HG02981 (cell line): ENCODE data around the gene CNNM4.

Source experiments
- ATAC-seq: cut with Tn5 transposase; IDR thresholded peaks from one replicate; pipeline ENCODE4 v1.9.1; 2021; ENCODE audit warnings: mild to moderate bottlenecking, moderate library complexity; ENCODE audit not compliant: unreplicated experiment

The CNNM4 gene

GRCh38 chr2:96760036-96760985, at the start of gene CNNM4:
Gene CNNM4 (plus strand): TSS chr2:96760902. CDS start chr2:96761000, 98 bp downstream.
- ATAC-seq: peak; percentile 82

- no peak for ATAC-seq
Measured at GRCh38 chr2:96710985-96711384, 49.7 kb upstream of the CNNM4 start.

GRCh38 chr2:96715658-96716057, 45.0 kb upstream of the CNNM4 start:
- ATAC-seq: no peak

DNA sequence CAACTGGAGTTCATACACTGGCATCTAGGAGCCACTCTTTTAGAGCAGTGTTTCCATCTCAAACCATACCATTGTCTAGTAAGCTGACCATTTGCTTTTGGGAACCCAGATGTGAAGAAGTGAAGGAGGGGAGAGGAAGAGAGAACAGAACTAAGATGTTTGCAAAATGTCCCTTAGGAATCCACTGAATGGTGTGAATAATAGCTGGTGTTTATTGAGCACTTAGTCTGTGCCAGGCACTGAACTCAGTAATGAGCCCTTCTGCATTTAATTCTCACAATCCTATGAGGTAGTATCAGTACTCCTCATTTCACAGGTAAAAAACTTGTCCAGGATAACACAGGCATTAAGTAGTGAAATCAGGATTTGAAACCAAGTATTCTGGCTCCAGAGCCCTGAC, 44.3 kb upstream of the CNNM4 start:
- ATAC-seq: no peak

DNA sequence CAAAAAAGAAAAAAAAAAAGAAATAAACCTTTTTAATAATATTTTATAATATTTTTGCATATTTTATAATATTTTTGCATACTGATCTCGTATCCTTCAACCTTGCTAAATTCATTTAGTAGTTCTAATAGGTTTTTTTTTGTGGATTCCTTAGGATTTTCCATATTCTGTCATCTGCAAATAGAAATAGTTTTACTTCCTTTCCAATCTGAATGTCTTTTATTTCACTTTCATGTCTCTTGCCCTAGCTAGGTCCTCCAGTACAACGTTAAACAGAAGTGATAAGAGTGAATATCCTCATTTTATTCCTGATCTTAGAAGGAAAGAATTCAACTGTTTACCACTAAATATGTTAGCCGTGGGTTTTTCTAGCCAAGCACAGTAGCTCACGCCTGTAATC, 34.6 kb upstream of the CNNM4 start:
- ATAC-seq: no peak

DNA sequence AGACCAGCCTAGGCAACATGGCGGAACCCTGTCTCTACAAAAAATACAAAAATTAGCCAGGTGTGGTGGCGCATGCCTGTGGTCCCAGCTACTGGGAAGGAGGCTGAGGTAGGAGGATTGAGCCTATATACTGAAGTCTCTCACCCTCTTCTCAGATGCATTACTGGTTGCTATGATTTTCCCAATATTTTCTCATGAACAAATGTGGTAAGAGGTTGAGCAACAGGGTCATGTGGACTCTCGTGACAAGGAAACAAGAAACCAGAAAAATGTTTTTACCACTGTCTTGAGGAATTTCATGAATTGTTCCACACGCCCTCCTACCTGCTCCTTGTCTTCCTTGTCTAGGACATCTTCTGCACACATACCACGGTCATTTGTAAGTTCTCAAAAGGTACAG, 33.3 kb upstream of the CNNM4 start:
- ATAC-seq: no peak

DNA sequence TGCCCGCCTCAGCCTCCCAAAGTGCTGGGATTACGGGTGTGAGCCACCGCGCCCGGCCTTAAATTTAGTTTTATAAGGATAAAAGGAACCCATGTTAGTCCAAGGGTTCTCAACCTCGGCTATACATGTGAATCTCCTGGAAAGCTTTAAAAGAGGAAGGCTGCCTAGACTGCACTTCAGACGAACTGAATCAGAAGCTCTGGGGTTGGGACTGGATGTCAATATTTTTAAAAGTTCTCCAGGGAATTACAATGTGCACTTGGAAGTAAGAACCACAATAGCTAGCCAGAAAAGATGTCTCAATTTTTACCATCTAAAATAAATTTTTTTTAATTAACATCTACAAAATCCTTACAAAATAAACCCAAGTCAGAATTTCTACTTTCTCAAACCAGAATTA, 31.0 kb upstream of the CNNM4 start:
- no peak for ATAC-seq

DNA sequence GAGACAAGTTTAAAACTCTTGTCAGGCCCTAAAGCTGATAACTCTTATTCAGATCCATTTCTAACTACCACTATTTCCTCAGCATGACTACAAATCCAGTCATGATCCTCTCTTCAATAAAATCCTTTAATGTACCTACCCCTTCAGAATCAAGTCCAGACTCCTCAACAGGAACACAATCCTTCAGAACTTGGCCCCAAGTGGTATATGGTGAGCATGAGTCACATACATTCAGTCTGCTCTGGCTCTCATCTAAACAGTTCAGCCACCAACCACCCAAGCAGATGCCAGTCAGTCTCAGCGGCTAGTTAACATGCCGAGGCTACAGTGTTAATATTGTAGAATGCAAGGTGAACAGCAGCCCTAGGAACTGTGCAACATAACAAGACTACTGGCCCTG, 30.5 kb upstream of the CNNM4 start:
- ATAC-seq: no peak

DNA sequence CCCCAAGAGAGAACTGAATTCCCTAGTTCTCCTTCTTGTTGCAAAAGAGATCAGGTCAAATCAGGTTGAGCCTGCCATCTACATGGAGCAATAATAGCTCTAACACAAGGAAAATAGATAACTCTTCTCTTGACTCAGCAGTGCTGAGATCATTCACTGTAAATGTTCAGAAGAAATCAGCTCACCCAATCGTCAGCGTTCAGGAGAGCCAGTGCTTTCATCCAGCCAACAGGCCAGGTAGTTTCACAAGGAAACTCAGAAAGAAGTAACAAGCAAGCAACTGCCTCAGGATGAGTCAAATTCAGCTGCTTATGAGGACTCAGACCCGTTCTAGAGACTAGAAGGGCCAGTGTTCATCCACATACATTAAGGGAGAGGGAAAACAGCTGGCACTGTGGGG, 26.8 kb upstream of the CNNM4 start:
- no peak for ATAC-seq

DNA sequence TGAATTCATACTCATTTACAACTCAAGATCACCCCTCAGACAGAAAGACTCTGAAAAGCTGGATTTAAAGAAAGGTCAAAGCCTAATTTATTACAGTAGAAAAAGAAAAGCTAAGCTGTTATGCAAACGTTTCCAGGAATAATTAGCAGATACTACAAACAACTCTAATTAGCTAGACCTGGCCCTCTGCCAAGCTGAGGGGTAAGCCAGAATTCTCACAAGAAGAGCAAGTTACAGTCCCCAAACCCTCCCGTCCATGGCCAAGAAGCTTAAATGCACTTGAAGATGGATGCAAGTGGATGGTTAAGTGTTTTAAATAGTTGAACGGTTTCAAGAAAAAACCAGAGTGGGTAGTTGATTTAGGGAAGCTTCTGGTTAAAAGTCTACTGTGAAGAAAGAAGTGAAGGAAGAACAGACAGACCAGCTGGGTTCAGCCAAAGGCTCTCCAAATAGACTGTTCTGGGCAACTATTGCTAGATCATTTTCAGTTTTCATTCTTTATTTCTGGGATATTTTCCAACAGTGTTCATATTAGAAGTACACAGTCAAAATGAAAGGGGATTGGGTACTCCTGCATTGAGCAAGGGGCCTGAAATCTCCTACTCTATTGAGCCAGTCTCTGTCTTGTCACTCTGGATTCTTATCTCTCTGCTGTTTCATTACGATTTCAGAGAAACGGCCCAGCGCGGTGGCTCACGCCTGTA, 25.7 kb upstream of the CNNM4 start:
- ATAC-seq: no peak

- no peak for ATAC-seq
Measured at GRCh38 chr2:96737251-96737650, 23.5 kb upstream of the CNNM4 start.

- ATAC-seq: no peak
Measured at GRCh38 chr2:96737831-96738230, 22.9 kb upstream of the CNNM4 start.

- no peak for ATAC-seq
Measured at GRCh38 chr2:96739076-96739632, 21.5 kb upstream of the CNNM4 start.

- ATAC-seq: peak; percentile 99
Measured at GRCh38 chr2:96739633-96740428, 20.9 kb upstream of the CNNM4 start, which contains the start of gene LMAN2L. Gene LMAN2L (minus strand): TSS chr2:96740064. CDS start chr2:96740040, 24 bp downstream.

- ATAC-seq: no peak
Measured at GRCh38 chr2:96747061-96747617, 13.6 kb upstream of the CNNM4 start.

- ATAC-seq: no peak
Measured at GRCh38 chr2:96751800-96752199, 8.9 kb upstream of the CNNM4 start.

GRCh38 chr2:96753661-96754282, 6.9 kb upstream of the CNNM4 start:
- ATAC-seq: no peak

- no peak for ATAC-seq
Measured at GRCh38 chr2:96754317-96754716, 6.4 kb upstream of the CNNM4 start.

- ATAC-seq: no peak
Measured at GRCh38 chr2:96756788-96757476, 3.8 kb upstream of the CNNM4 start.

DNA sequence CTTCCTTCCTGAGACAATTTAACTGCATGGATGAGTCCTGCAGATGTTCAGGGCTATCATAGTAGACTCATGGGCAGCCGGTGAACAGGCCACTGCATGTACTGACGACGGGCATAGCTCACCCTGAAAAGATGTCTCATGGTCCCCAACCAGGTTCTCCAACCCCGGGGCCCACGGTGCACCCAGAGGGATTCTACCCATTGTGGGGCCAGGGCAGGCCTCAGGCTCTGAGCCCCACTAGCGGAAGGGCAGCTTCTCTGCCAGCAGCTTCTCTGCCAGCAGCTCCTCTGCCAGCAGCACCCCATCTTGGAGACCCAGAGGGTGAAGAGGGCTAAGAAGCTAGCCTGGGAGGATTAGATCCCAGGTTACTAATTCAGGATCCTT, 3.2 kb upstream of the CNNM4 start:
- ATAC-seq: no peak
